Nephron (organoid): ENCODE measurements around the gene ARMC7.

ENCODE experiments used
- H3K27ac Mint-ChIP-seq, 3 experiments: 2 replicates each; pipeline ENCODE4 v1.8.0; 2020; ENCODE audit warnings: mixed read lengths in 3 of 3, mild to moderate bottlenecking in 2 of 3, moderate library complexity in 1 of 3
- H3K27me3 Mint-ChIP-seq: 2 replicates; pipeline ENCODE4 v1.8.0; 2021; ENCODE audit warnings: low read depth, mild to moderate bottlenecking, moderate library complexity, mixed read lengths
- H3K36me3 Mint-ChIP-seq: 2 replicates; pipeline ENCODE4 v1.8.0; 2020; ENCODE audit warnings: low read depth, mixed read lengths
- H3K4me1 Mint-ChIP-seq: 2 replicates; pipeline ENCODE4 v1.8.0; 2020; ENCODE audit warnings: mixed read lengths
- H3K4me3 Mint-ChIP-seq, 3 experiments: 2 replicates each; pipeline ENCODE4 v1.8.0; 2020; ENCODE audit warnings: mild to moderate bottlenecking in 3 of 3, mixed read lengths in 3 of 3, moderate library complexity in 2 of 3
- H3K9me3 Mint-ChIP-seq: 2 replicates; pipeline ENCODE4 v1.8.0; 2020; ENCODE audit warnings: mixed read lengths
- TF ChIP-seq, protein P1 (sequence below), 3 experiments: fragments of 200-600 bp; sonication (generic); IDR thresholded peaks; one replicate each; pipeline ENCODE4 v1.5.0; 2021; ENCODE audit warnings: antibody characterized with exemption in 3 of 3; ENCODE audit not compliant: unreplicated experiment in 3 of 3

The ARMC7 gene

DNA sequence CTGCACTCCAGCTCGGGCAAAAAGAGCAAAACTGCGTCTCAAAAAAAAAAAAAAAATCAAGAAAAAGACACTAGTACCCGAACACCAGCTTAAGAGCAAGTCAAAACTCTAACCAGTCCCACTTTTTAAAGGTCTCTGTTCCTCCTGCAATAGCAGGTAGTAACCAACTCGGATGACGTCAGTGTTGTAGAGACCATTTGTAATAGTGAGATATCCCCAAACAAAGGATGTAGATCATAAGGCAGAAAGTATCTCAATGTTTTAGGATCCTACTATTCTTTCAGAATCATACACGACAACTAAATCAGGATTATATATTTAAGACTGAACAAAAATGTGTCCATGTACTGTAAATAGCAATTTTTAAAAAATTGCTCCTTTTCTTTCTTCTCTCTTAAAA is 42.2 kb downstream of the ARMC7 start:
- peak overlapping the region; percentile 44 to 94 (median 87) for H3K27ac Mint-ChIP-seq
- peak overlapping the region; percentile 94 to 98 (median 97) for H3K4me3 Mint-ChIP-seq
- TF ChIP-seq, protein P1, sequence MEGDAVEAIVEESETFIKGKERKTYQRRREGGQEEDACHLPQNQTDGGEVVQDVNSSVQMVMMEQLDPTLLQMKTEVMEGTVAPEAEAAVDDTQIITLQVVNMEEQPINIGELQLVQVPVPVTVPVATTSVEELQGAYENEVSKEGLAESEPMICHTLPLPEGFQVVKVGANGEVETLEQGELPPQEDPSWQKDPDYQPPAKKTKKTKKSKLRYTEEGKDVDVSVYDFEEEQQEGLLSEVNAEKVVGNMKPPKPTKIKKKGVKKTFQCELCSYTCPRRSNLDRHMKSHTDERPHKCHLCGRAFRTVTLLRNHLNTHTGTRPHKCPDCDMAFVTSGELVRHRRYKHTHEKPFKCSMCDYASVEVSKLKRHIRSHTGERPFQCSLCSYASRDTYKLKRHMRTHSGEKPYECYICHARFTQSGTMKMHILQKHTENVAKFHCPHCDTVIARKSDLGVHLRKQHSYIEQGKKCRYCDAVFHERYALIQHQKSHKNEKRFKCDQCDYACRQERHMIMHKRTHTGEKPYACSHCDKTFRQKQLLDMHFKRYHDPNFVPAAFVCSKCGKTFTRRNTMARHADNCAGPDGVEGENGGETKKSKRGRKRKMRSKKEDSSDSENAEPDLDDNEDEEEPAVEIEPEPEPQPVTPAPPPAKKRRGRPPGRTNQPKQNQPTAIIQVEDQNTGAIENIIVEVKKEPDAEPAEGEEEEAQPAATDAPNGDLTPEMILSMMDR (IDR thresholded peaks at IDR 0.05; ENCODE audit: unreplicated experiment in 3 of 3) = no peak
- peaks cover 26% of the 10 kb centered on the region for H3K36me3 Mint-ChIP-seq
- peaks cover 32% of the 10 kb centered on the region for H3K4me1 Mint-ChIP-seq
- H3K9me3 Mint-ChIP-seq = no peaks in the 10 kb centered on the region
- no peaks in the 10 kb centered on the region for H3K27me3 Mint-ChIP-seq

DNA sequence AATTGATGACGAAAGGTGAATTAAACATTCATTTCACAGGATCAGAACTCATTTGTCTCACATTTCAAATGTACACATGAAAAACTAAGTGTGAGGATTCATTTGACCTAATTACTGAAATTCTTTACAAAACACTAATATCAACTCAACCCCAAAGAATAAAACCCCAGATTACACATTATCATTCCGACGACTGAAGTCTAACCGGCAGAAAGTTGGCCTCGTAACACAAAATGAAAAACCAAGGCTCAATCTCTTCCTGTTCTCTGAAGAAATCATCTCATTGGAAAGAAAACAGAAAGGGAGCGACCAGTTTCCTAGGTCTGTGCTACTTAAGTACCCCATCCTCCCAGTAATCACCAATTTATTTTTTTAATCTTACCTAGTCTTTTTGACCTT is 42.8 kb downstream of the ARMC7 start:
- peaks cover 24% of the 10 kb centered on the region for H3K36me3 Mint-ChIP-seq
- no peaks in the 10 kb centered on the region for H3K9me3 Mint-ChIP-seq
- peaks cover 32% of the 10 kb centered on the region for H3K4me1 Mint-ChIP-seq
- no peaks in the 10 kb centered on the region for H3K27me3 Mint-ChIP-seq
- H3K27ac Mint-ChIP-seq = peak overlapping the region; percentile 44 to 94 (median 87)
- H3K4me3 Mint-ChIP-seq = peak overlapping the region; percentile 94 to 98 (median 97)
- TF ChIP-seq, protein P1 (IDR thresholded peaks at IDR 0.05; ENCODE audit: unreplicated experiment in 3 of 3) = no peak

DNA sequence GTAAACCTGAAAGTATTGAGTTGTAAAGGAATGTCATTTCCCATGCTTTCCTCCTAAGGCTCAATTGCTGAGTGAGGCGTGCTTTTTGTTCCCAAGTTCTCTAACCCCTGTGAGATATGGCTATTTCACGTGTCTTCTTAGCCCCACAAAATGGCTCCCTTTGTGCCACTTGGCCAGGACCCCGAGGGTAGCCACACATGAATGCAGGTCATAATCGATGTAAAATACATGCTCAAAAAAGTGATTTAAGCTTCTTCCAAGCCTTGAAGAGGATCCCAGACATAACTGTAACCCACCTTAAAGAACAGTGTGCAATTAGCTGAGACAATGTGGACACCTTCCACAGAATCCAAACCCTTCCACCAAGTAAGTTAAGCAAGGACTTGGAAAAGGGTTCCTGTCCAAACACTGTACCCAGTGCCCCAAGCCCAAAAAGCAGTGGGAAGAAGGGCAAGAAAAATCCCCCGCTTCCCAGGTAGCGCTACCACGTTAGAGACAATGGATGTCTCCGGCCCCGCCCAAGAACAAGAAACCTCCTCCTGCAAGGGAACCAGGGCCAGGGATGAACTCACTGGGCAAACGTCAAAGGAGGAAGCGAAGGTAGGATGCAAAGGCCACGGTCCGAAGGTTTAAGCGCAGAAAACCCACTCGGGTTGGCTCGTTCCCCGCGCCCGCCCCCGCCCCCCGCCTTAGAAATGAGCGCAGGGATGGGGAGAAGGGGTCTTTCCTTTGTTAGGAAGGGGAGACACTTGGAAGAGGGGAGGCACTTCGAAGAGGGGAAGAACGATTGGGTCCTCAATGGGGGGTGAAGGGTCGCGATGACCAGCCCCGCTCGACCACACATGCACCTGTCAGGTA is 43.4 kb downstream of the ARMC7 start:
- Mint-ChIP-seq H3K27me3 (peaks cover 3% of the 10 kb centered on the region), H3K9me3 (no peaks in the 10 kb centered on the region), H3K36me3 (peaks cover 20% of the 10 kb centered on the region), H3K4me1 (peaks cover 32% of the 10 kb centered on the region), H3K27ac (peak overlapping the region; percentile 44 to 94 (median 87)), H3K4me3 (peak overlapping the region; percentile 94 to 98 (median 97))
- TF ChIP-seq, protein P1 (IDR thresholded peaks at IDR 0.05; ENCODE audit: unreplicated experiment in 3 of 3) = no peak

DNA sequence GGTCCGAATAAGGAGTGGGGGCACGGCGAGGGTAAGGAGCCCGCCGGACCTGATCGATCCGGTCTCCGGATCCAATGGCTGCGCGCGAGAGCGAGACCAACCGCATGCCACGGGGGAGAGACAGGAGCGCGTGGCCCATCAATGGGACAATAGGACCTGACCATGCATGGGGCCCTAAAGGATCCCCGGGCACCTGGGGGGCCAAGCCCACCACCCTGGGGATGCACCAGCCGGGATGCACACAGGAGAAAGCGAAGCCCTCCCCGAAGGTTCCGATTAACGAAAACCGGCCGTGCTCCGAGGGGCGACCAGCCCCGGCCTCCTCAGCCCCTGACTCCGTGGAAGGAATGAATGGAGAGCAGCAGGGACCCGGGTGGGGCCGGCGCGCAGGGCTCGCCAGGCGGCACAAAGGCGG is 44.0 kb downstream of the ARMC7 start:
- Mint-ChIP-seq H3K4me3 (peak overlapping the region; percentile 94 to 98 (median 97)), H3K27me3 (peaks cover 3% of the 10 kb centered on the region), H3K9me3 (no peaks in the 10 kb centered on the region), H3K27ac (peak overlapping the region; percentile 44 to 94 (median 87)), H3K4me1 (peaks cover 32% of the 10 kb centered on the region), H3K36me3 (peaks cover 18% of the 10 kb centered on the region)
- TF ChIP-seq, protein P1 (IDR thresholded peaks at IDR 0.05; ENCODE audit: unreplicated experiment in 3 of 3) = no peak

DNA sequence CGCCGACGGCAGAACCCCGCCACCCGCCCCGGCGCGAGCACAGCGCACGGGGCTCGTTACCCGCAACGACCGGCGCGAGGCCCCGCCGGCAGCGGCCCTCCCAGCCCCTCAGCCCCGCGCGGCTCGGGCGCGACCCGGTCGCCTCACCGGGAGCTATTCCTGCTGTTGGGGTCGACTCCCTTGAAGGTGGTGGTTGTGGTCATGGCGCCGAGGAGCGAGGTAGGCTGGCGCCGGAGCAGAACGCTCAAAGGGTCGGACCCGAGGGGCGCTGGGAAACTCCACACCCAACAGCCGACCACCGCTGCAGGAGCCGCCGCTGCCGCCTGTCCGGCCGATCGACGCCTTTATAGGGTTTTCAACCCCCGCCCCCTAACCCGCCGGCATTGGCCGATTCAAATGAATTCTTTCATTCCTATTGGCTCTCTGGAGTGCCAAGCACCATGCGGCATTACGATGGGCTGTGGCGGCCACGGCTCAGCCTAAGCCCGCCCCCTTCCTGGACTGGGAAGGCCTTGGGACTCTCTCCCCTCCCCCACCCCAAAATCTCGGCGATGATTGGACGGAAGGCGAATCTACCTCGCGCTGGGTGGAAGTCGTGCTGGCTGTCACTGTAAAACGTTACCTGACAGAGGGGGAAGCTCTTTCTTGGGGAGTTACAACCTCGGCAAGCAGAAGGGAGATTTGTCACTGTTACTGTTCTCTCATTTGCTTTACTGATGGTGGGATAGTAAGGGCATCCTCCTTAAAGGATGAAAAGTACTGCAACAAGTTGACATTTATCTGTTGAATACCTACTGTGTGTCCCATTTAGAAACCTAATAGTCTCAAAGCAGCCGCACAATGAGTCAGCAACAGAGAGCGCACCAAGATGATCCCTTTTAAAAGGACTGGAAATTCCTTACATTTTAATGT is 44.7 kb downstream of the ARMC7 start, which contains the start of gene JPT1:
Gene JPT1, minus strand, starts transcription at position 318 of the 912 bp plus-strand sequence. Its CDS starts 115 bp downstream, at position 203.
- TF ChIP-seq, protein P1 (IDR thresholded peaks at IDR 0.05; ENCODE audit: unreplicated experiment in 3 of 3) = no peak
- peak within 1 kb of the TSS; percentile 44 to 94 (median 91) for H3K27ac Mint-ChIP-seq
- peaks cover 17% of the 10 kb centered on the region for H3K36me3 Mint-ChIP-seq
- peaks cover 34% of the 10 kb centered on the region for H3K4me1 Mint-ChIP-seq
- H3K9me3 Mint-ChIP-seq = no peaks in the 10 kb centered on the region
- H3K4me3 Mint-ChIP-seq = peak within 1 kb of the TSS; percentile 94 to 98 (median 97)
- peaks cover 3% of the 10 kb centered on the region for H3K27me3 Mint-ChIP-seq
